NT2/D1 (cell line): ENCODE measurements around the gene TLE4.

Experiments
- YY1 ChIP-seq: IDR thresholded peaks from 2 replicates; pipeline ENCODE4 v1.6.1; 2011; ENCODE audit not compliant: insufficient read length, insufficient read depth
- ZNF274 ChIP-seq: IDR thresholded peaks from 2 replicates; pipeline ENCODE4 v1.6.1; 2011; ENCODE audit warnings: mild to moderate bottlenecking, low read depth, low read length

GRCh38 chr9:79699479-79699878 is 127.7 kb downstream of the TLE4 start:
- TF ChIP-seq YY1 (no peak), ZNF274 (no peak)
